Hematopoietic multipotent progenitor cell treated with erythropoietin and hydrocortisone succinate and interleukin-3 and kit ligand, for 8 days (in vitro differentiated cells): ENCODE data around the gene SLCO4A1.

Experiments used
- DNase-seq: peaks from one replicate; pipeline ENCODE4 v3.0.0-alpha.2; 2015

Gene SLCO4A1

GRCh38 chr20:62719250-62719935 lies 77.1 kb downstream of the SLCO4A1 start:
- no peak for DNase-seq
